HEK293T (cell line): ENCODE results near the gene TUFM.

Experiments
- ARNT ChIP-seq: fragments of 450-650 bp; IDR thresholded peaks from 2 replicates; pipeline ENCODE4 v1.6.1; 2017; ENCODE audit warnings: mild to moderate bottlenecking
- FOXM1 ChIP-seq: fragments of 450-650 bp; IDR thresholded peaks from 2 replicates; pipeline ENCODE4 v1.6.1; 2017; ENCODE audit warnings: mild to moderate bottlenecking, borderline replicate concordance
- NFRKB ChIP-seq: fragments of 450-650 bp; IDR thresholded peaks from 2 replicates; pipeline ENCODE4 v1.6.1; 2016; ENCODE audit warnings: mild to moderate bottlenecking, moderate library complexity
- SUZ12 ChIP-seq: fragments of 450-650 bp; IDR thresholded peaks from 2 replicates; pipeline ENCODE4 v1.6.1; 2016; ENCODE audit warnings: mild to moderate bottlenecking
- TARDBP ChIP-seq: fragments of 450-650 bp; IDR thresholded peaks from 2 replicates; pipeline ENCODE4 v1.6.1; 2016

GRCh38 chr16:28891964-28892890 is 46.1 kb upstream of the TUFM start:
- TF ChIP-seq ARNT (no peak), TARDBP (no peak), SUZ12 (no peak), FOXM1 (no peak), NFRKB (no peak)
